Spleen (tissue), 13 donors: ENCODE measurements around the gene KRR1. TPM values are rescaled to one million over a fixed set of nuclear protein-coding genes. Genes with fewer than 3 reads are reported as not detected.

ENCODE experiments used
- DNase-seq: peaks from one replicate; pipeline ENCODE4 v3.0.0-alpha.2; 2020
- H3K27ac ChIP-seq, 8 donors: fragments of 200-600 bp; sonication (generic) in 7 of 8; 1 replicate in 4 of 8; 2 replicates in 4 of 8; pipeline versions ENCODE4 v1.5.0 to v1.8.0; 2016 to 2021; ENCODE audit warnings: inconsistent platforms in 4 of 8, mild to moderate bottlenecking in 4 of 8, moderate library complexity in 1 of 8
- H3K27me3 ChIP-seq, 7 donors: fragments of 200-600 bp; sonication (generic) in 6 of 7; replicated peaks in 1 of 7; 1 replicate in 4 of 7; 2 replicates in 3 of 7; pipeline versions ENCODE4 v1.5.0 to v1.8.0; 2016 to 2021; ENCODE audit warnings: inconsistent platforms in 3 of 7, mild to moderate bottlenecking in 1 of 7
- H3K36me3 ChIP-seq, 6 donors: fragments of 200-600 bp; sonication (generic) in 5 of 6; 1 replicate in 4 of 6; 2 replicates in 2 of 6; pipeline versions ENCODE4 v1.5.0 to v1.8.0; 2016 to 2021; ENCODE audit warnings: inconsistent platforms in 2 of 6
- H3K4me1 ChIP-seq, 6 donors: fragments of 200-600 bp; sonication (generic) in 5 of 6; 1 replicate in 3 of 6; 2 replicates in 3 of 6; pipeline versions ENCODE4 v1.5.0 to v1.8.0; 2016 to 2021; ENCODE audit warnings: inconsistent platforms in 3 of 6
- H3K4me3 ChIP-seq, 8 donors: fragments of 200-600 bp; sonication (generic) in 7 of 8; 1 replicate in 4 of 8; 2 replicates in 4 of 8; pipeline versions ENCODE4 v1.5.0 to v1.8.0; 2016 to 2021; ENCODE audit warnings: inconsistent platforms in 4 of 8, mild to moderate bottlenecking in 4 of 8, moderate library complexity in 2 of 8
- H3K9me3 ChIP-seq, 8 donors: fragments of 200-600 bp; sonication (generic) in 7 of 8; 1 replicate in 4 of 8; 2 replicates in 4 of 8; pipeline versions ENCODE4 v1.5.0 to v1.8.0; 2016 to 2021; ENCODE audit warnings: inconsistent platforms in 4 of 8
- CTCF ChIP-seq, 11 experiments: fragments of 200-600 bp in 7 of 11; fragments of 450-650 bp in 4 of 11; sonication (generic) in 4 of 11; IDR thresholded peaks in 8 of 11; conservative IDR thresholded peaks in 3 of 11; 1 replicate in 7 of 11; 2 replicates in 4 of 11; pipeline versions ENCODE4 v1.4.0 to v1.8.0; 2016 to 2021; ENCODE audit warnings: antibody characterized with exemption in 11 of 11, inconsistent platforms in 4 of 11, mild to moderate bottlenecking in 1 of 11
- POLR2A ChIP-seq, 3 donors: fragments of 450-650 bp; IDR thresholded peaks; one replicate each; pipeline ENCODE4 v1.5.1; 2017; ENCODE audit warnings: antibody characterized with exemption in 3 of 3, mild to moderate bottlenecking in 1 of 3
- POLR2AphosphoS5 ChIP-seq, 3 donors: sonication (generic); formaldehyde crosslinking; IDR thresholded peaks; one replicate each; pipeline ENCODE4 v1.5.1; 2017; ENCODE audit warnings: antibody characterized with exemption in 3 of 3
- WGBS, 5 donors: extraction: QIAGEN DNeasy Blood & Tissue Kit in 3 of 5; methylation state at CpG; one replicate each; pipeline versions ENCODE4 v1.1.5 to v1.1.7; 2013 to 2018; 5-methylcytosine and 5-hydroxymethylcytosine counted together
- intact Hi-C: fragments of 100-400 bp; cut with DNase I; formaldehyde crosslinking; loops from one replicate; pipeline ENCODE4 v1.15.0; 2023; ENCODE audit warnings: low total_unique reads
- long read RNA-seq, 2 donors: transcript quantifications; one replicate each; lab custom pipeline, GENCODE V29; 2026
- polyA plus RNA-seq, 3 donors: library from polyadenylated mRNA; stranded (reverse); fragments of 200-250 nt; gene quantifications; one replicate each; pipeline ENCODE4 v1.2.1, GENCODE V29; 2013
- total RNA-seq, 7 donors: library from RNA; depleted of rRNA in 3 of 7; stranded (reverse); fragments of >200 nt in 3 of 7; fragmentation: NEBNext Ultra II Directional in 4 of 7; extraction: Animal tissue kit (Norgen Biotek cat#: 25700) in 4 of 7; gene quantifications; one replicate each; pipeline versions ENCODE4 v1.1.0 to v1.2.1, GENCODE V29; 2016 to 2021
- donor health status: healthy with polysubstance abuse.
- donor health status: DM: no; HTN: no; CAD: no; lungs with moderate emphysema.
- donor health status: DM: no; HTN: no; CAD: no.
- donor health status: Bipolar disorder and iron deficiency.
- donor health status: healthy.
- donor health status: DM: no; HTN: no; CAD: no.
- donor health status: DM: yes; HTN: yes; CAD: no.

Gene KRR1
- total RNA-seq (10 to 100 TPM; 26.4 to 51.2 (median 46.0) TPM), polyA plus RNA-seq (10 to 100 TPM; 11.2 to 16.5 (median 15.0) TPM)
- long read RNA-seq, donor 1, full-length matches to known transcripts = 12 of 12 reads
- long read RNA-seq, donor 1, partial matches to known transcripts = 0 of 12 reads
- long read RNA-seq, donor 1, other reads (novel, unspliced or antisense) = 0 of 12 reads
- long read RNA-seq, donor 2, full-length matches to known transcripts = 9 of 9 reads
- long read RNA-seq, donor 2, partial matches to known transcripts = 0 of 9 reads
- long read RNA-seq, donor 2, other reads (novel, unspliced or antisense) = 0 of 9 reads

DNA sequence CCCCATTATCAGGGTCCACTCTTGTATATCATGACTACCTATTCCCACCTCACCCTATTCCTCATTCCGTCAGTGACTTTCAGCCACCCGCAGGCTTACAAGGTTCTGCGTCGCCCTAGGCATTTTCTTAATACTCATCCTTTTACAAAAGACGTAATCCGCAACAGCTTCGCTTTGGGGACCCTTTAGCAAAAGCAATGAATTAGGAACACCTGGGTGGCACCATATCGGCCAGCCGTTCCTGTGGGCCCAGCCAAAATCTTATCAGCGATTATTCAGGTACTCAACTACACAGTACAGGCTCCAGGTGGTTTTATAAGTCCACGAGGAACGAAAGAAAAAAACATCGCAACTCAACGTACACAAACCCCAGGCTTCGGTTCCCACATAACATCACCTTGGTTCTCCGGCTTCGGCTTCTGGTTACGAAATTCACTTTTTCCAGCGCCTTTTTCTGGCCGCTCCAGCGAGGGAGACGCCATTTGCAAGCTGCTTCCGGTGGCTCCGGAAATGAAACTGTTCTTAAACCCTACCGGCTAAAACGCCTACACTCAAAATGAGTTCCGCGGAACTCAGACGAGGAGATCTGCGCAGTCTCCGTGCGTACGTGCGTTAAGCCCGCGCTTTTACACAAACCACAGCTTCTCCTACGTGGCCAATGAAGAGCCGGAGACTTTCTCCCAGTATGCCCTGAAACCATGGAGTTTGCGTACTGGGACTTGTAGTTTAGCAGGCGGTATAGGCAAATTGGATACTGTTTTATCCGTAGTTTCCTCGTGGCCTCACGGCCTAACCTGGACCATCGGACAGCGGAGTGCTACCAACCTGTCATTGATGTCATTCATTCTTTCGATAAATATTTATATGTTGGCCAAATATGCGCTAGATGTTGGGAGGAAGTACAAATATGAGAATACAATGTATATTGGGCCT lies at the start of gene KRR1:
KRR1 (minus strand) TSS at position 494 of the 933 bp plus-strand sequence; CDS start at position 482, 12 bp downstream.
- intact Hi-C loops = loop anchor here (10.0 kb wide), 1 partner anchor 177 kb away; the partner anchor contains the start of genes CAPS2 and GLIPR1L1
- TF ChIP-seq POLR2A (IDR thresholded peaks at IDR 0.05) = peak in 1 of 3 donors; percentile 35
- TF ChIP-seq CTCF (IDR thresholded peaks at IDR 0.05 in 8 of 11, conservative IDR thresholded peaks at IDR 0.05 in 3 of 11) = peak in 5 of 11 experiments; percentile 21 to 49 (median 38)
- peak; percentile 30 to 87 (median 81) for TF ChIP-seq POLR2AphosphoS5 (IDR thresholded peaks at IDR 0.05)
- Histone ChIP-seq H3K4me3 (peak within 1 kb of the TSS; percentile 37 to 94 (median 84)), H3K9me3 (no peaks in the 10 kb centered on the region), H3K36me3 (peaks cover 0 to 22% (median 11%) of the 10 kb centered on the region in 6 donors), H3K4me1 (peaks cover 16 to 54% (median 33%) of the 10 kb centered on the region in 6 donors), H3K27ac (peak within 1 kb of the TSS; percentile 69 to 89 (median 86)), H3K27me3 (no peaks in the 10 kb centered on the region)
- 5 to 7% (median 6%) methylated on average over 47 of the region's 47 CpGs for WGBS, 5 donors
- DNase-seq = peak; percentile 95

DNA sequence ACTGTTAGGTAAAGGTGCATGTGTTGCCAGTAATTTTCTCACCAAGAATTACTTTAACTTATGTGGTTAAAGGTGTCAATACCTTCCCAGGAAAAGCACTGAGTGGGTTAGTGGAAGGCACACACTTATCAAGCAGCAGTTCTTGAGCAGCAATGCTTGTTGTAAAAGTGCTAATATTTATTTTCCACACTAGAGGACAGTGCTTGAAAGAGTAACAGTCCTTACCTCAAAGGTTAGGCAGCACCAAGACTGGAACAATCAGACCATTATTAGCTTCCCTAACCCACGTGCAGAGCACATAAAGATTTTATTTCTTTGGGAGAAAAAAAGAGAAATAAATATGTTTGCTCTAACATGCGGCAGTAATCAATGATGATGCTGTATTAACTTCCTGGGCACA lies 48.8 kb upstream of the KRR1 start:
- intact Hi-C loops = no loop called here

DNA sequence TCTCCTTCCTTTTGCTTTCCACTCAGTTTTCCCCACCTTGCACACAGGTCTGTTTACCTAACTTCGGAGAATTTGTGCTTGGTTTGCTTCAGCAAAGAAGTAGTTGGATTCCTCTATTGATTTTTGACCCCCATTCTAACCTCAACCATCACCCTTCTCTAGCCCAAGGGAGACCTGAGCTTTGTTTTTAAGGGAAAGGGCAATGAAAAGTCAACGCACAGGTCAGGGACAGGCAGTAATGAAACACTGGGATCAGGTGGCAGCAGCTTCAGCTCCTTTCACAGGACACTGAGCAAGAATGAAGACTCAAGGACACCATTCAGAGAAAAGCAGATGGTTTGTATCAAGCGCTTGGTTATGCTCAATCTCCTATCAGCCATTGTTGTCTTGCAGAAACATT lies 46.9 kb upstream of the KRR1 start:
- 90 to 98% (median 93%) methylated on average over 3 of the region's 3 CpGs for WGBS, 5 donors
- Histone ChIP-seq H3K9me3 (no peaks in the 10 kb centered on the region), H3K4me3 (no peak overlapping the region), H3K4me1 (peaks cover 0 to 9% (median 0%) of the 10 kb centered on the region in 6 donors), H3K36me3 (no peaks in the 10 kb centered on the region), H3K27ac (no peak overlapping the region), H3K27me3 (peaks cover 0 to 4% (median 0%) of the 10 kb centered on the region in 7 donors)
- TF ChIP-seq POLR2A (IDR thresholded peaks at IDR 0.05) (no peak), POLR2AphosphoS5 (IDR thresholded peaks at IDR 0.05) (no peak), CTCF (IDR thresholded peaks at IDR 0.05 in 8 of 11, conservative IDR thresholded peaks at IDR 0.05 in 3 of 11) (no peak)
- intact Hi-C loops = no loop called here
- no peak for DNase-seq

More for the DNA sequence above, 48.8 kb upstream of the KRR1 start:
- Histone ChIP-seq H3K4me1 (peaks cover 0 to 14% (median 1%) of the 10 kb centered on the region in 6 donors), H3K9me3 (no peaks in the 10 kb centered on the region), H3K36me3 (no peaks in the 10 kb centered on the region), H3K27me3 (peaks cover 0 to 1% (median 0%) of the 10 kb centered on the region in 7 donors), H3K4me3 (no peak overlapping the region), H3K27ac (no peak overlapping the region)
- TF ChIP-seq POLR2AphosphoS5 (IDR thresholded peaks at IDR 0.05) = no peak
- TF ChIP-seq CTCF (IDR thresholded peaks at IDR 0.05 in 8 of 11, conservative IDR thresholded peaks at IDR 0.05 in 3 of 11) = peak in 1 of 11 experiments; percentile 9
- 48 to 65% (median 55%) methylated on average over 2 of the region's 2 CpGs for WGBS, 5 donors
- no peak for DNase-seq
